Kidney (tissue), 14 donors: Measurements from ENCODE around the gene SLC35F2. TPM values are rescaled to one million over a fixed set of nuclear protein-coding genes. Genes with fewer than 3 reads are reported as not detected.

ENCODE experiments used
- DNase-seq, 5 donors: peaks; one replicate each; pipeline ENCODE4 v3.0.0-alpha.2; 2013 to 2020
- FAIRE-seq: peaks from 2 replicates; lab custom pipeline; 2012; peaks lifted over from hg19 to GRCh38; lab: Jason Lieb, UNC
- H3K27ac ChIP-seq, 2 donors: one replicate each; pipeline ENCODE4 v1.7.0; 2013; ENCODE audit warnings: low read depth in 2 of 2, low read length in 2 of 2, inconsistent platforms in 1 of 2
- H3K27me3 ChIP-seq: one replicate; pipeline ENCODE4 v1.7.1; 2013; ENCODE audit warnings: low read length, inconsistent platforms; ENCODE audit not compliant: control insufficient read depth, insufficient read depth
- H3K36me3 ChIP-seq, 3 donors: one replicate each; pipeline versions ENCODE4 v1.7.0 to v1.7.1; 2013; ENCODE audit warnings: low read length in 3 of 3, control low read depth in 1 of 3, inconsistent platforms in 1 of 3; ENCODE audit not compliant: insufficient read depth in 3 of 3, control insufficient read depth in 2 of 3
- H3K4me1 ChIP-seq, 3 donors: one replicate each; pipeline versions ENCODE4 v1.7.0 to v1.7.1; 2013; ENCODE audit warnings: low read length in 3 of 3, inconsistent platforms in 1 of 3, low read depth in 1 of 3; ENCODE audit not compliant: control insufficient read depth in 2 of 3, insufficient read depth in 2 of 3
- H3K4me3 ChIP-seq, 3 donors: one replicate each; pipeline versions ENCODE4 v1.7.0 to v1.8.1; 2013; ENCODE audit warnings: low read length in 3 of 3, control low read depth in 1 of 3, inconsistent platforms in 1 of 3
- H3K9ac ChIP-seq, 3 donors: one replicate each; pipeline versions ENCODE4 v1.7.0 to v1.7.1; 2013; ENCODE audit warnings: low read length in 3 of 3, control low read depth in 1 of 3, inconsistent platforms in 1 of 3
- H3K9me3 ChIP-seq, 3 donors: one replicate each; pipeline versions ENCODE4 v1.7.0 to v1.7.1; 2013; ENCODE audit warnings: low read length in 3 of 3, control low read depth in 1 of 3, inconsistent platforms in 1 of 3; ENCODE audit not compliant: control insufficient read depth in 2 of 3, insufficient read depth in 1 of 3
- CTCF ChIP-seq: IDR thresholded peaks from 3 replicates; pipeline ENCODE4 v1.5.1; 2012; ENCODE audit warnings: mild to moderate bottlenecking, moderate library complexity, borderline replicate concordance; ENCODE audit not compliant: insufficient read depth; ENCODE audit errors: extremely low read depth
- intact Hi-C: fragments of 100-400 bp; cut with DNase I; formaldehyde crosslinking; loops from one replicate; pipeline ENCODE4 v1.11.1; 2022
- polyA plus RNA-seq: library from polyadenylated mRNA; stranded (reverse); fragments of 350-450 nt; fragmentation: Illumina TruSeq; extraction: RNeasy Lipid Tissue Mini Kit (QIAGEN cat#74804); gene quantifications from one replicate; pipeline ENCODE4 v1.2.3, GENCODE V29; 2014; ENCODE audit warnings: low read depth, low replicate concordance; ENCODE audit not compliant: insufficient read depth
- total RNA-seq: library from RNA; stranded (reverse); fragmentation: NEBNext Ultra II Directional; extraction: Animal tissue kit (Norgen Biotek cat#: 25700); gene quantifications from one replicate; pipeline ENCODE4 v1.2.1, GENCODE V29; 2021
- donor health status: control.
- donor health status: control.
- donor health status: control.
- donor health status: control.
- donor health status: control.
- donor health status: DM: yes; HTN: yes; CAD: no.
- donor health status: Normal renal cell carcinoma (clear cell type).

Gene SLC35F2
- total and polyA plus RNA-seq, 2 donors from 2014 or later: 10.2 to 16.6 TPM

GRCh38 chr11:107856981-107857517 lies 1.5 kb downstream of the SLC35F2 start:
- no peak for FAIRE-seq

GRCh38 chr11:107856180-107856980 lies 2.2 kb downstream of the SLC35F2 start:
- Histone ChIP-seq H3K4me1 (peaks cover 0 to 2% (median 0%) of the 10 kb centered on the region in 3 donors), H3K27ac (no peak overlapping the region), H3K36me3 (no peaks in the 10 kb centered on the region), H3K9ac (no peak overlapping the region), H3K4me3 (no peak overlapping the region), H3K9me3 (no peaks in the 10 kb centered on the region), H3K27me3 (no peaks in the 10 kb centered on the region)
- intact Hi-C loops: no loop called here
- FAIRE-seq (no peak), DNase-seq (no peak)
- TF ChIP-seq CTCF: no peak

More at GRCh38 chr11:107856981-107857517, 1.5 kb downstream of the SLC35F2 start:
- Histone ChIP-seq H3K4me3 (no peak overlapping the region), H3K4me1 (peaks cover 0 to 2% (median 0%) of the 10 kb centered on the region in 3 donors), H3K36me3 (no peaks in the 10 kb centered on the region), H3K9ac (no peak overlapping the region), H3K27me3 (no peaks in the 10 kb centered on the region), H3K9me3 (no peaks in the 10 kb centered on the region), H3K27ac (peak overlapping the region in 1 of 2 donors; percentile 51)
- no peak for TF ChIP-seq CTCF
- intact Hi-C loops: no loop called here
- DNase-seq: no peak

GRCh38 chr11:107853070-107853469 lies 5.5 kb downstream of the SLC35F2 start:
- Histone ChIP-seq H3K27me3 (no peaks in the 10 kb centered on the region), H3K9ac (no peak overlapping the region), H3K4me3 (no peak overlapping the region), H3K36me3 (no peaks in the 10 kb centered on the region), H3K9me3 (no peaks in the 10 kb centered on the region), H3K4me1 (no peaks in the 10 kb centered on the region), H3K27ac (no peak overlapping the region)
- FAIRE-seq: no peak
- TF ChIP-seq CTCF: no peak
- no peak for DNase-seq
- intact Hi-C loops: no loop called here
